Osteoblast (primary cell): ENCODE measurements around the gene IFIT5. TPM values are rescaled to one million over a fixed set of nuclear protein-coding genes. Genes with fewer than 3 reads are reported as not detected.

Experiments
- DNase-seq: peaks from one replicate; pipeline ENCODE4 v3.0.0; 2011; ENCODE audit warnings: low spot score, mixed read lengths; ENCODE audit not compliant: insufficient read length; ENCODE audit errors: missing footprints
- H2AFZ ChIP-seq: 2 replicates; pipeline ENCODE4 v1.6.0; 2011; ENCODE audit warnings: mild to moderate bottlenecking, low read length
- H3K27ac ChIP-seq: 2 replicates; pipeline ENCODE4 v1.5.1; 2011; ENCODE audit warnings: mild to moderate bottlenecking, low read depth, low read length, moderate library complexity
- H3K27me3 ChIP-seq: 2 replicates; pipeline ENCODE4 v1.6.0; 2012; ENCODE audit warnings: mild to moderate bottlenecking, control low read depth, inconsistent platforms, low read length, moderate library complexity; ENCODE audit not compliant: insufficient read depth
- H3K36me3 ChIP-seq: 2 replicates; pipeline ENCODE4 v1.5.1; 2011; ENCODE audit warnings: mild to moderate bottlenecking, low read length, control low read depth, moderate library complexity; ENCODE audit not compliant: insufficient read depth
- H3K4me1 ChIP-seq: 2 replicates; pipeline ENCODE4 v1.5.1; 2011; ENCODE audit warnings: mild to moderate bottlenecking, low read length, control low read depth, moderate library complexity; ENCODE audit not compliant: insufficient read depth
- H3K4me2 ChIP-seq: 2 replicates; pipeline ENCODE4 v1.6.0; 2011; ENCODE audit warnings: mild to moderate bottlenecking, low read length; ENCODE audit not compliant: insufficient read depth
- H3K4me3 ChIP-seq: fragments of 200-600 bp; sonication (generic); 3 replicates; pipeline ENCODE4 v1.5.1; 2012; ENCODE audit warnings: mild to moderate bottlenecking, low read length, inconsistent platforms; ENCODE audit not compliant: insufficient read depth
- H3K79me2 ChIP-seq: 2 replicates; pipeline ENCODE4 v1.6.0; 2012; ENCODE audit warnings: mild to moderate bottlenecking, low read length, control low read depth, inconsistent platforms; ENCODE audit not compliant: insufficient read depth
- H3K9me3 ChIP-seq: 2 replicates; pipeline ENCODE4 v1.5.1; 2011; ENCODE audit warnings: low read depth, low read length, control low read depth
- H4K20me1 ChIP-seq: 2 replicates; pipeline ENCODE4 v1.6.0; 2012; ENCODE audit warnings: mild to moderate bottlenecking, low read length, control low read depth; ENCODE audit not compliant: insufficient read depth
- total RNA-seq: library from RNA; depleted of rRNA; stranded (reverse); fragments of >200 nt; gene quantifications from 2 replicates; pipeline ENCODE4 v1.2.3, GENCODE V29; 2012
- TF ChIP-seq, protein P1 (sequence below): IDR thresholded peaks from 2 replicates; pipeline ENCODE4 v1.5.1; 2011; ENCODE audit warnings: mild to moderate bottlenecking, low read depth, low read length, moderate library complexity; ENCODE audit errors: extremely low read depth

Gene IFIT5
- total RNA-seq, 1 donor: 39.1 TPM

- H3K27ac ChIP-seq: peak overlapping the region; percentile 74
- peak overlapping the region; percentile 94 for H2AFZ ChIP-seq
- H3K9me3 ChIP-seq: no peaks in the 10 kb centered on the region
- peaks cover 8% of the 10 kb centered on the region for H3K79me2 ChIP-seq
- no peak for DNase-seq
- no peaks in the 10 kb centered on the region for H3K27me3 ChIP-seq
- H3K36me3 ChIP-seq: no peaks in the 10 kb centered on the region
- no peak overlapping the region for H3K4me3 ChIP-seq
- TF ChIP-seq, protein P1, sequence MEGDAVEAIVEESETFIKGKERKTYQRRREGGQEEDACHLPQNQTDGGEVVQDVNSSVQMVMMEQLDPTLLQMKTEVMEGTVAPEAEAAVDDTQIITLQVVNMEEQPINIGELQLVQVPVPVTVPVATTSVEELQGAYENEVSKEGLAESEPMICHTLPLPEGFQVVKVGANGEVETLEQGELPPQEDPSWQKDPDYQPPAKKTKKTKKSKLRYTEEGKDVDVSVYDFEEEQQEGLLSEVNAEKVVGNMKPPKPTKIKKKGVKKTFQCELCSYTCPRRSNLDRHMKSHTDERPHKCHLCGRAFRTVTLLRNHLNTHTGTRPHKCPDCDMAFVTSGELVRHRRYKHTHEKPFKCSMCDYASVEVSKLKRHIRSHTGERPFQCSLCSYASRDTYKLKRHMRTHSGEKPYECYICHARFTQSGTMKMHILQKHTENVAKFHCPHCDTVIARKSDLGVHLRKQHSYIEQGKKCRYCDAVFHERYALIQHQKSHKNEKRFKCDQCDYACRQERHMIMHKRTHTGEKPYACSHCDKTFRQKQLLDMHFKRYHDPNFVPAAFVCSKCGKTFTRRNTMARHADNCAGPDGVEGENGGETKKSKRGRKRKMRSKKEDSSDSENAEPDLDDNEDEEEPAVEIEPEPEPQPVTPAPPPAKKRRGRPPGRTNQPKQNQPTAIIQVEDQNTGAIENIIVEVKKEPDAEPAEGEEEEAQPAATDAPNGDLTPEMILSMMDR: no peak
- peaks cover 19% of the 10 kb centered on the region for H3K4me1 ChIP-seq
- no peak overlapping the region for H3K4me2 ChIP-seq
- H4K20me1 ChIP-seq: no peaks in the 10 kb centered on the region
Observed at GRCh38 chr10:89393898-89394297, 20.5 kb upstream of the IFIT5 start.

DNA sequence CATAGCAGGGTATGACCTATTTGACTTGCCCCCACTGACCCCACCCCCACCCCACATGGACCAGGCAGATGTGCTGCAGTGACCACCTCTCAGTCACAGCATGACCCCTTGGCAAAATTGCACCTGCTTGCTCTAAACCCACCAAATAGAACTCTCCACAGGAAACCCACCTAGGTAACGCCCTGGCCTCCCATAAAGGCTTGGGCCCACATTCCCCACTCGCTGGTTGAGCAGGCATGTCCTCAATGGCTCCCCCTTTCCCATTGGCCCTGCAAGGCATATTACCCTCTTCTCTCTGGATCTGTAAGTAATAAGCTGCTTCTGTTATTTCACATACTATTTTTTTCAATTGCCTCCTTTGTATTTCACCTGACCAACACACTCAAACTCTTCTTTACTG is 19.2 kb upstream of the IFIT5 start:
- no peak for DNase-seq
- Histone ChIP-seq H3K9me3 (no peaks in the 10 kb centered on the region), H4K20me1 (no peaks in the 10 kb centered on the region), H3K27ac (no peak overlapping the region), H2AFZ (no peak overlapping the region), H3K4me2 (no peak overlapping the region), H3K4me1 (peaks cover 19% of the 10 kb centered on the region), H3K4me3 (no peak overlapping the region), H3K79me2 (peaks cover 8% of the 10 kb centered on the region), H3K36me3 (no peaks in the 10 kb centered on the region), H3K27me3 (no peaks in the 10 kb centered on the region)
- TF ChIP-seq, protein P1: no peak

GRCh38 chr10:89398003-89398749 is 16.2 kb upstream of the IFIT5 start:
- Histone ChIP-seq H3K36me3 (no peaks in the 10 kb centered on the region), H3K27ac (no peak overlapping the region), H3K4me3 (no peak overlapping the region), H3K9me3 (no peaks in the 10 kb centered on the region), H4K20me1 (no peaks in the 10 kb centered on the region), H3K79me2 (peaks cover 8% of the 10 kb centered on the region), H3K4me1 (peaks cover 8% of the 10 kb centered on the region), H3K27me3 (no peaks in the 10 kb centered on the region), H3K4me2 (no peak overlapping the region), H2AFZ (peak overlapping the region; percentile 20)
- no peak for DNase-seq
- TF ChIP-seq, protein P1: no peak

- H3K4me1 ChIP-seq: no peaks in the 10 kb centered on the region
- TF ChIP-seq, protein P1: no peak
- no peak overlapping the region for H3K4me2 ChIP-seq
- H3K36me3 ChIP-seq: no peaks in the 10 kb centered on the region
- no peak overlapping the region for H2AFZ ChIP-seq
- no peaks in the 10 kb centered on the region for H4K20me1 ChIP-seq
- no peak overlapping the region for H3K4me3 ChIP-seq
- H3K9me3 ChIP-seq: no peaks in the 10 kb centered on the region
- no peak for DNase-seq
- peaks cover 4% of the 10 kb centered on the region for H3K79me2 ChIP-seq
- no peak overlapping the region for H3K27ac ChIP-seq
- H3K27me3 ChIP-seq: no peaks in the 10 kb centered on the region
Observed at GRCh38 chr10:89399956-89400355, 14.4 kb upstream of the IFIT5 start.
